Left ventricle myocardium inferior (tissue), 1 donor: Measurements from ENCODE around the gene LSM7. TPM values are rescaled to one million over a fixed set of nuclear protein-coding genes. Genes with fewer than 3 reads are reported as not detected.

Experiments
- DNase-seq: peaks from one replicate; pipeline ENCODE4 v3.0.0-alpha.2; 2020
- H3K27ac ChIP-seq: fragments of 200-600 bp; replicated peaks from 2 replicates; pipeline ENCODE4 v1.8.0; 2021
- H3K27me3 ChIP-seq: fragments of 200-600 bp; 2 replicates; pipeline ENCODE4 v1.8.0; 2021; ENCODE audit warnings: low read depth
- H3K36me3 ChIP-seq: fragments of 200-600 bp; 2 replicates; pipeline ENCODE4 v1.8.0; 2021
- H3K4me1 ChIP-seq: fragments of 200-600 bp; 2 replicates; pipeline ENCODE4 v1.8.0; 2021
- H3K4me3 ChIP-seq: fragments of 200-600 bp; 2 replicates; pipeline ENCODE4 v1.8.0; 2021; ENCODE audit warnings: mild to moderate bottlenecking, moderate library complexity
- H3K9me3 ChIP-seq: fragments of 200-600 bp; replicated peaks from 2 replicates; pipeline ENCODE4 v1.8.0; 2021
- CTCF ChIP-seq: fragments of 200-600 bp; IDR thresholded peaks from 2 replicates; pipeline ENCODE4 v1.8.0; 2021; ENCODE audit warnings: antibody characterized with exemption, mild to moderate bottlenecking, borderline replicate concordance
- intact Hi-C: fragments of 100-400 bp; cut with micrococcal nuclease; formaldehyde crosslinking; loops from one replicate; pipeline ENCODE4 v1.11.0; 2022
- long read RNA-seq: library from polyadenylated mRNA; unstranded; transcript quantifications from one replicate; pipeline ENCODE4 v2.0.0, GENCODE V29; 2021
- total RNA-seq: library from RNA; stranded (reverse); fragmentation: NEBNext Ultra II Directional; extraction: Animal tissue kit (Norgen Biotek cat#: 25700); gene quantifications from one replicate; pipeline ENCODE4 v1.2.1, GENCODE V29; 2021
- donor health status: DM: no; HTN: yes; CAD: no; lungs with severe emphysema.

The LSM7 gene
- total RNA-seq: 41.1 TPM
- long read RNA-seq, transcript LSM7-201 (4 exons, 529 nt): major isoform, 12 of 18 reads
- long read RNA-seq, partial matches to known transcripts: 1 of 18 reads
- long read RNA-seq, other reads (novel, unspliced or antisense): 1 of 18 reads

GRCh38 chr19:2328401-2329148 is at the start of gene LSM7, which contains the start of gene SPPL2B:
TSS of gene LSM7 (minus strand) at chr19:2328586. CDS start at chr19:2328566, 20 bp downstream.
TSS of gene SPPL2B (plus strand) at chr19:2328684. CDS start at chr19:2328710, 26 bp downstream.
- TF ChIP-seq CTCF: no peak
- H3K4me3 ChIP-seq: peak within 1 kb of the TSS; percentile 97
- no peaks in the 10 kb centered on the region for H3K27me3 ChIP-seq
- no peaks in the 10 kb centered on the region for H3K9me3 ChIP-seq
- intact Hi-C loops: no loop called here
- H3K4me1 ChIP-seq: peaks cover 68% of the 10 kb centered on the region
- DNase-seq: peak; percentile 90
- peaks cover 13% of the 10 kb centered on the region for H3K36me3 ChIP-seq
- H3K27ac ChIP-seq: peak within 1 kb of the TSS; percentile 88

GRCh38 chr19:2376784-2377519 is 48.6 kb upstream of the LSM7 start:
- H3K27me3 ChIP-seq: peaks cover 56% of the 10 kb centered on the region
- no peak for DNase-seq
- no peaks in the 10 kb centered on the region for H3K4me1 ChIP-seq
- peaks cover 20% of the 10 kb centered on the region for H3K9me3 ChIP-seq
- H3K36me3 ChIP-seq: no peaks in the 10 kb centered on the region
- TF ChIP-seq CTCF: no peak
- intact Hi-C loops: no loop called here
- no peak overlapping the region for H3K27ac ChIP-seq
- H3K4me3 ChIP-seq: no peak overlapping the region

GRCh38 chr19:2375353-2376121 is 47.2 kb upstream of the LSM7 start:
- peaks cover 15% of the 10 kb centered on the region for H3K9me3 ChIP-seq
- H3K27ac ChIP-seq: no peak overlapping the region
- H3K27me3 ChIP-seq: peaks cover 58% of the 10 kb centered on the region
- DNase-seq: no peak
- TF ChIP-seq CTCF: no peak
- no peak overlapping the region for H3K4me3 ChIP-seq
- intact Hi-C loops: no loop called here
- no peaks in the 10 kb centered on the region for H3K36me3 ChIP-seq
- H3K4me1 ChIP-seq: no peaks in the 10 kb centered on the region

- H3K4me1 ChIP-seq: no peaks in the 10 kb centered on the region
- no peak for DNase-seq
- no peak overlapping the region for H3K27ac ChIP-seq
- no peak overlapping the region for H3K4me3 ChIP-seq
- peaks cover 58% of the 10 kb centered on the region for H3K27me3 ChIP-seq
- no peak for TF ChIP-seq CTCF
- no peaks in the 10 kb centered on the region for H3K36me3 ChIP-seq
- H3K9me3 ChIP-seq: peaks cover 7% of the 10 kb centered on the region
- intact Hi-C loops: no loop called here
These were observed 46.4 kb upstream of the LSM7 start for GRCh38 chr19:2374808-2375207.

GRCh38 chr19:2372076-2372612 is 43.8 kb upstream of the LSM7 start:
- DNase-seq: no peak
- no peak for TF ChIP-seq CTCF
- no peaks in the 10 kb centered on the region for H3K4me1 ChIP-seq
- intact Hi-C loops: no loop called here
- H3K4me3 ChIP-seq: no peak overlapping the region
- H3K27ac ChIP-seq: no peak overlapping the region
- H3K9me3 ChIP-seq: no peaks in the 10 kb centered on the region
- H3K27me3 ChIP-seq: peaks cover 77% of the 10 kb centered on the region
- H3K36me3 ChIP-seq: no peaks in the 10 kb centered on the region
